Measurements from ENCODE around the gene PEX7. TPM values are rescaled to one million over a fixed set of nuclear protein-coding genes. Genes with fewer than 3 reads are reported as not detected.
A peak's percentile ranks its signal among the peaks of the same experiment; 100 is the strongest.
"Not testable (repeated sequence)": the region's sequence is repeated elsewhere in the genome, so short reads cannot be mapped to it uniquely, and the experiment has no call there.

The PEX7 gene
- total and polyA plus RNA-seq, 2 donors from 2014 or later = 10.6 to 21.3 TPM

- TF ChIP-seq CTCF (IDR thresholded peaks at IDR 0.05; ENCODE audit: borderline replicate concordance, extremely low read depth, insufficient read depth) = no peak
- intact Hi-C loops (cut with DNase I) = no loop called here
Observed at GRCh38 chr6:136947037-136947436, 124.6 kb downstream of the PEX7 start.

GRCh38 chr6:136949957-136950356, 127.6 kb downstream of the PEX7 start:
- intact Hi-C loops (cut with DNase I); H3K4me1 ChIP-seq (ENCODE audit: control insufficient read depth in 2 of 3, insufficient read depth in 2 of 3, low read depth in 1 of 3, low read length in 3 of 3); H3K36me3 ChIP-seq (ENCODE audit: control insufficient read depth in 2 of 3, insufficient read depth in 3 of 3, low read length in 3 of 3); H3K4me3 ChIP-seq (ENCODE audit: low read length in 3 of 3); H3K9ac ChIP-seq (ENCODE audit: low read length in 3 of 3); FAIRE-seq; H3K9me3 ChIP-seq (ENCODE audit: control insufficient read depth in 2 of 3, insufficient read depth in 1 of 3, low read length in 3 of 3); H3K27me3 ChIP-seq (ENCODE audit: control insufficient read depth, insufficient read depth, low read length); H3K27ac ChIP-seq (ENCODE audit: low read depth in 2 of 2, low read length in 2 of 2); DNase-seq: not testable (repeated sequence)

More at GRCh38 chr6:136947037-136947436, 124.6 kb downstream of the PEX7 start:
- no peaks in the 10 kb centered on the region for H3K9me3 ChIP-seq (ENCODE audit: control insufficient read depth in 2 of 3, insufficient read depth in 1 of 3, low read length in 3 of 3)
- no peaks in the 10 kb centered on the region for H3K36me3 ChIP-seq (ENCODE audit: control insufficient read depth in 2 of 3, insufficient read depth in 3 of 3, low read length in 3 of 3)
- no peak overlapping the region for H3K27ac ChIP-seq (ENCODE audit: low read depth in 2 of 2, low read length in 2 of 2)
- H3K4me3 ChIP-seq (ENCODE audit: low read length in 3 of 3) = no peak overlapping the region
- no peaks in the 10 kb centered on the region for H3K27me3 ChIP-seq (ENCODE audit: control insufficient read depth, insufficient read depth, low read length)
- H3K4me1 ChIP-seq (ENCODE audit: control insufficient read depth in 2 of 3, insufficient read depth in 2 of 3, low read depth in 1 of 3, low read length in 3 of 3) = no peaks in the 10 kb centered on the region
- DNase-seq = no peak
- FAIRE-seq = no peak
- no peak overlapping the region for H3K9ac ChIP-seq (ENCODE audit: low read length in 3 of 3)

GRCh38 chr6:136950436-136951126, 128.2 kb downstream of the PEX7 start:
- Histone ChIP-seq H3K4me1 (ENCODE audit: control insufficient read depth in 2 of 3, insufficient read depth in 2 of 3, low read depth in 1 of 3, low read length in 3 of 3) (no peaks in the 10 kb centered on the region), H3K27ac (ENCODE audit: low read depth in 2 of 2, low read length in 2 of 2) (no peak overlapping the region), H3K9me3 (ENCODE audit: control insufficient read depth in 2 of 3, insufficient read depth in 1 of 3, low read length in 3 of 3) (no peaks in the 10 kb centered on the region), H3K4me3 (ENCODE audit: low read length in 3 of 3) (no peak overlapping the region), H3K27me3 (ENCODE audit: control insufficient read depth, insufficient read depth, low read length) (no peaks in the 10 kb centered on the region), H3K9ac (ENCODE audit: low read length in 3 of 3) (no peak overlapping the region), H3K36me3 (ENCODE audit: control insufficient read depth in 2 of 3, insufficient read depth in 3 of 3, low read length in 3 of 3) (no peaks in the 10 kb centered on the region)
- no peak for FAIRE-seq
- no peak for TF ChIP-seq CTCF (IDR thresholded peaks at IDR 0.05; ENCODE audit: borderline replicate concordance, extremely low read depth, insufficient read depth)
- DNase-seq = peak in 2 of 5 donors; percentile 24 to 34
- intact Hi-C loops (cut with DNase I) = no loop called here

GRCh38 chr6:136952714-136953260, 130.4 kb downstream of the PEX7 start:
- DNase-seq = no peak
- H3K27me3 ChIP-seq (ENCODE audit: control insufficient read depth, insufficient read depth, low read length) = no peaks in the 10 kb centered on the region
- intact Hi-C loops (cut with DNase I) = no loop called here
- H3K27ac ChIP-seq (ENCODE audit: low read depth in 2 of 2, low read length in 2 of 2) = no peak overlapping the region
- H3K9ac ChIP-seq (ENCODE audit: low read length in 3 of 3) = no peak overlapping the region
- no peak for FAIRE-seq
- TF ChIP-seq CTCF (IDR thresholded peaks at IDR 0.05; ENCODE audit: borderline replicate concordance, extremely low read depth, insufficient read depth) = no peak
- H3K4me1 ChIP-seq (ENCODE audit: control insufficient read depth in 2 of 3, insufficient read depth in 2 of 3, low read depth in 1 of 3, low read length in 3 of 3) = no peaks in the 10 kb centered on the region
- H3K36me3 ChIP-seq (ENCODE audit: control insufficient read depth in 2 of 3, insufficient read depth in 3 of 3, low read length in 3 of 3) = no peaks in the 10 kb centered on the region
- no peak overlapping the region for H3K4me3 ChIP-seq (ENCODE audit: low read length in 3 of 3)
- H3K9me3 ChIP-seq (ENCODE audit: control insufficient read depth in 2 of 3, insufficient read depth in 1 of 3, low read length in 3 of 3) = no peaks in the 10 kb centered on the region

All from kidney (tissue), 14 donors.